Esophagus muscularis mucosa (tissue), 4 donors: ENCODE measurements around the gene QRICH2. TPM values are rescaled to one million over a fixed set of nuclear protein-coding genes. Genes with fewer than 3 reads are reported as not detected.

Experiments used
- DNase-seq: peaks from one replicate; pipeline ENCODE4 v3.0.0-alpha.2; 2017; ENCODE audit errors: extremely low spot score
- H3K27ac ChIP-seq, 4 donors: fragments of 200-600 bp; sonication (generic); replicated peaks in 1 of 4; 1 replicate in 3 of 4; 2 replicates in 1 of 4; pipeline ENCODE4 v1.5.1; 2016 to 2019; ENCODE audit warnings: mild to moderate bottlenecking in 1 of 4
- H3K27me3 ChIP-seq, 4 donors: fragments of 200-600 bp; sonication (generic); one replicate each; pipeline versions ENCODE4 v1.5.1 to v1.6.0; 2016 to 2019
- H3K36me3 ChIP-seq, 4 donors: fragments of 200-600 bp; sonication (generic); one replicate each; pipeline ENCODE4 v1.5.1; 2016 to 2019
- H3K4me1 ChIP-seq, 4 donors: fragments of 200-600 bp; sonication (generic); one replicate each; pipeline ENCODE4 v1.5.1; 2016 to 2019
- H3K4me3 ChIP-seq, 4 donors: fragments of 200-600 bp; sonication (generic); 1 replicate in 2 of 4; 2 replicates in 2 of 4; pipeline ENCODE4 v1.5.1; 2016 to 2019; ENCODE audit warnings: mild to moderate bottlenecking in 4 of 4, moderate library complexity in 1 of 4
- H3K9me3 ChIP-seq, 4 donors: fragments of 200-600 bp; sonication (generic); 1 replicate in 3 of 4; 2 replicates in 1 of 4; pipeline ENCODE4 v1.5.1; 2016 to 2019
- EP300 ChIP-seq: sonication (generic); formaldehyde crosslinking; IDR thresholded peaks from one replicate; pipeline ENCODE4 v1.6.1; 2017; ENCODE audit warnings: antibody characterized with exemption
- POLR2A ChIP-seq: fragments of 450-650 bp; IDR thresholded peaks from one replicate; pipeline ENCODE4 v1.6.1; 2017; ENCODE audit warnings: antibody characterized with exemption, moderate library complexity, mild to moderate bottlenecking, low read depth
- POLR2AphosphoS5 ChIP-seq, 2 donors: sonication (generic); formaldehyde crosslinking; IDR thresholded peaks; one replicate each; pipeline ENCODE4 v1.6.1; 2017; ENCODE audit warnings: antibody characterized with exemption in 2 of 2
- WGBS: methylation state at CpG from one replicate; pipeline ENCODE4 v1.1.5; 2018; 5-methylcytosine and 5-hydroxymethylcytosine counted together
- intact Hi-C: fragments of 100-400 bp; cut with DNase I; formaldehyde crosslinking; loops from one replicate; pipeline ENCODE4 v1.15.1; 2023
- total RNA-seq, 4 donors: library from RNA; depleted of rRNA; stranded (reverse); fragments of >200 nt; gene quantifications; one replicate each; pipeline versions ENCODE4 v1.1.0 to v1.2.1, GENCODE V29; 2016
- TF ChIP-seq, protein P1 (sequence below), 3 experiments: fragments of 200-600 bp in 2 of 3; fragments of 450-650 bp in 1 of 3; sonication (generic) in 2 of 3; IDR thresholded peaks; one replicate each; pipeline ENCODE4 v1.5.1; 2017 to 2019; ENCODE audit warnings: antibody characterized with exemption in 3 of 3, mild to moderate bottlenecking in 2 of 3, moderate library complexity in 1 of 3

QRICH2 gene
- total RNA-seq, 4 donors from 2014 or later, result 1.7 to 2.6 (median 2.1) TPM

DNA sequence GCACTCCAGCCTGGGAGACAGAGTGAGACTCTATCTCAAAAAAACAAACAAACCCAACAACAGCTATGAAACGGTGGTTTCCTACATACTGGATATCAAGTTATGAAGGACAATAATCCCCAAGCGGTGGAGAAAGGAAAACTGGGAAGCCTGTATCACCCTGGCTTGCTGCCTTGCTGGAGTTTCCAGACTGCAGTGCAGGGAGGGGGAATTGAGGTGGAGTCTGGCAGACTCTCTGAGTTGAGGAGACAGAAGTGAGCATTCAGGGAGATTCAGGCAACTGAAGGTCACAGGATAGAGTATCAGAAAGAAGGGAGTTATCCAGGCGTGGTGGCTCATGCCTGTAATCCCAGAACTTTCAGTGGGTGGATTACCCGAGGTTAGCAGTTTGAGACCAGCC is 11.9 kb downstream of the QRICH2 start:
- Histone ChIP-seq H3K36me3 (peaks cover 0 to 16% (median 9%) of the 10 kb centered on the region in 4 donors), H3K4me3 (no peak overlapping the region), H3K4me1 (peaks cover 0 to 7% (median 2%) of the 10 kb centered on the region in 4 donors), H3K27me3 (no peaks in the 10 kb centered on the region), H3K27ac (no peak overlapping the region), H3K9me3 (no peaks in the 10 kb centered on the region)
- TF ChIP-seq POLR2A (no peak), EP300 (no peak), POLR2AphosphoS5 (IDR thresholded peaks at IDR 0.05) (no peak)
- TF ChIP-seq, protein P1, sequence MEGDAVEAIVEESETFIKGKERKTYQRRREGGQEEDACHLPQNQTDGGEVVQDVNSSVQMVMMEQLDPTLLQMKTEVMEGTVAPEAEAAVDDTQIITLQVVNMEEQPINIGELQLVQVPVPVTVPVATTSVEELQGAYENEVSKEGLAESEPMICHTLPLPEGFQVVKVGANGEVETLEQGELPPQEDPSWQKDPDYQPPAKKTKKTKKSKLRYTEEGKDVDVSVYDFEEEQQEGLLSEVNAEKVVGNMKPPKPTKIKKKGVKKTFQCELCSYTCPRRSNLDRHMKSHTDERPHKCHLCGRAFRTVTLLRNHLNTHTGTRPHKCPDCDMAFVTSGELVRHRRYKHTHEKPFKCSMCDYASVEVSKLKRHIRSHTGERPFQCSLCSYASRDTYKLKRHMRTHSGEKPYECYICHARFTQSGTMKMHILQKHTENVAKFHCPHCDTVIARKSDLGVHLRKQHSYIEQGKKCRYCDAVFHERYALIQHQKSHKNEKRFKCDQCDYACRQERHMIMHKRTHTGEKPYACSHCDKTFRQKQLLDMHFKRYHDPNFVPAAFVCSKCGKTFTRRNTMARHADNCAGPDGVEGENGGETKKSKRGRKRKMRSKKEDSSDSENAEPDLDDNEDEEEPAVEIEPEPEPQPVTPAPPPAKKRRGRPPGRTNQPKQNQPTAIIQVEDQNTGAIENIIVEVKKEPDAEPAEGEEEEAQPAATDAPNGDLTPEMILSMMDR (IDR thresholded peaks at IDR 0.05), result no peak
- DNase-seq, result no peak
- intact Hi-C loops, result no loop called here
- 47% methylated on average over 4 of the region's 4 CpGs for WGBS

DNA sequence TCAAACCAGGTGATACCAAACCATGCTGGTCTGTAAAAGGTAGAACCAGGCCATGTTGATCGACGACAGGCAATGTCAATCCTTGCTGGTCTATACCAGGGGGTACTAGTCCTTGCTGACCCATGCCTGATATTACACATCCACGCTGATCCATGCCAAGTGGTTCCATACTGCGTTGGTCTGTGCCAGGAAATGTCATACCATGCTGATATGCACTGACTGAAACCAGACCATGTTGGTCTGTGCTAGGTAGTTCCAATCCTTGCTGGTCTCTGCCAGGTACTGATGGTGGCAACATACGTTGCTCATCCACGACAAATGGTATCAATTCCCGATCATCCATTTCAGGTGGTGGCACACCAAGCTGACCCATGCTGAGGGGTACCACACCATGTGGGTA is 15.0 kb downstream of the QRICH2 start:
- Histone ChIP-seq H3K4me3 (no peak overlapping the region), H3K9me3 (no peaks in the 10 kb centered on the region), H3K36me3 (peaks cover 0 to 25% (median 14%) of the 10 kb centered on the region in 4 donors), H3K27me3 (no peaks in the 10 kb centered on the region), H3K4me1 (peaks cover 0 to 7% (median 2%) of the 10 kb centered on the region in 4 donors), H3K27ac (no peak overlapping the region)
- DNase-seq, result no peak
- WGBS, result 94% methylated on average over 7 of the region's 7 CpGs
- no peak for TF ChIP-seq POLR2AphosphoS5 (IDR thresholded peaks at IDR 0.05)
- intact Hi-C loops, result no loop called here

DNA sequence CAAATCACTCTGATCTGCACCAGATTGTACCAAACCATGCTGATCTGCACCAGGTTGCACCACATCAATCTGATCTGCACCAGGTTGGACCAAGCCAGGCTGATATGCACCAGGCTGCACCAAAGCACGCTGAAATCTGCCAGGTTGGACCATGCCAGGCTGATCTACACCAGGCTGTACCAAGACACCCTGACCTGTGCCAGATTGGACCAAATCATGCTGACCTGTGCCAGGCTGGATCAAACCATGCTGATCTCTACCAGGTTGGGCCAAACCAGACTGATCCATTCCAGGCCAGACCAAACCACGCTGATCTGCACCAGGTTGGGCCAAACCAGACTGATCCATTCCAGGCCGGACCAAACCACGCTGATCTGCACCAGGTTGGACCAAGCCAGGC is 15.5 kb downstream of the QRICH2 start:
- no peak for DNase-seq
- Histone ChIP-seq H3K27me3 (no peaks in the 10 kb centered on the region), H3K4me3 (no peak overlapping the region), H3K27ac (no peak overlapping the region), H3K4me1 (peaks cover 0 to 7% (median 2%) of the 10 kb centered on the region in 4 donors), H3K36me3 (peaks cover 0 to 25% (median 14%) of the 10 kb centered on the region in 4 donors), H3K9me3 (no peaks in the 10 kb centered on the region)
- intact Hi-C loops, result no loop called here
- 100% methylated on average over 4 of the region's 4 CpGs for WGBS
- TF ChIP-seq, protein P1 (IDR thresholded peaks at IDR 0.05), result no peak
- no peak for TF ChIP-seq POLR2AphosphoS5 (IDR thresholded peaks at IDR 0.05)
- TF ChIP-seq POLR2A, result no peak
- TF ChIP-seq EP300, result no peak

DNA sequence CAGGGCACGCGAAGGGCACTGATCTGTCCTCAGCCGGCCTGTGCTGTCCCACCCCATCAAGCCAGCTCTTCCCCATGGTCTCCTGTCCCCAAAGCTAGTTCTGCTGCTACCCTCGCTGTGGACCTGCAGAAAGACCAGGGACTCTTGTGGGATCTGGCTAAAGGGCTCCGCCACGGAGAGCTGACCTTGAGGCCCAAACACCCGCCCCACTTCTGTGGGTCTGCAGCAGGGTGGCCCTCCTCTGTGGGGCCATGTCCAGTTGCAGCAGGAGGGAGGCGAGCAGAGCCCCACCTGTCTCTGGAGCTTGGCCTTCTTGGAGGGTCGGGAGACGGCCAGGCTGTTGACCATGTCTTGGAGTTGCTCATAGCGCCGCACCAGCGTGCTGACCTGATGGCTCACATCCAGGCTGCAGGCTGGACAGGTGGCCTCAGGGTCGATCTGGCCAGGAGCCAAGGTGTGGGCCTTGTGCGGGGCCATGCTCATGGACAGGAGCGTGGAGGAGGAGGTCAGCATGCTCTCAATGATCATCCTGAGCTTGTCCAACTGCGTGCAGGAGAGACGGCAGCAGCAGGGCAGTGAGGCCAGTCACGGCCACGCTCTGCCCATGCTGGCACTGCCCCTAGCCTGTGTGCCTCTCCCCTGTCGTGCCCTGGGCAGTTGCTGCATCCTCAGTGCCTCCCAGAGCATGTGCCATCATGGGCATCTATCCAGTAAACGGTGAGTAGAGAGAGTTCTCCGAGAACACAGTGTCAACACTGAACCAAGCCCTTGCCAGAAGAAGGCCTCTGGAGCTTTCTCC is 26.3 kb downstream of the QRICH2 start:
- no peak overlapping the region for H3K4me3 ChIP-seq
- peaks cover 8 to 14% (median 10%) of the 10 kb centered on the region in 4 donors for H3K4me1 ChIP-seq
- WGBS, result 85% methylated on average over 16 of the region's 23 CpGs
- no peaks in the 10 kb centered on the region for H3K27me3 ChIP-seq
- peaks cover 0 to 16% (median 0%) of the 10 kb centered on the region in 4 donors for H3K36me3 ChIP-seq
- H3K9me3 ChIP-seq, result no peaks in the 10 kb centered on the region
- DNase-seq, result no peak
- TF ChIP-seq EP300 (no peak), POLR2A (no peak), POLR2AphosphoS5 (IDR thresholded peaks at IDR 0.05) (no peak)
- TF ChIP-seq, protein P1 (IDR thresholded peaks at IDR 0.05), result no peak
- H3K27ac ChIP-seq, result no peak overlapping the region
- intact Hi-C loops, result no loop called here

DNA sequence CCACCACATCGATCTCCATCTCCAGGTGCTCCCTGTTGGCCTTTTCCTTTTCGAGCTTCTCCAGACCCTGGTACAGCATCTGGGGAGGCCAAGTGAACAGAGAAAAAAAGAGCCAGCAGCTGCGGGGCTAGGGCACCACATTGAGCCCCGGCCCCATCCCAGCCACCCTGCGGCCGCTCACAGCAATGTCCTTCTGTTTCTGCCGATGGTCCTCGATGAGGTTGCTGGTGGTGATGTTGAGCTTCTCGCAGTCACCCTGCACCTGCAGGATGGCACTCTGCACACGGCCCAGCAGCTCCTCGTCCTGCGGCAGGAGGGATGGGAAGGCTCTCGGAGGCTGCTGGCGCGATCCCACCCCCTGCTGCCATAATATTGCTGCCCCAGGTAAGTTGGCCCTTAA is 27.4 kb downstream of the QRICH2 start:
- WGBS, result 95% methylated on average over 7 of the region's 15 CpGs
- Histone ChIP-seq H3K9me3 (no peaks in the 10 kb centered on the region), H3K4me1 (peaks cover 8 to 14% (median 10%) of the 10 kb centered on the region in 4 donors), H3K36me3 (peaks cover 0 to 23% (median 0%) of the 10 kb centered on the region in 4 donors), H3K27ac (no peak overlapping the region), H3K4me3 (no peak overlapping the region), H3K27me3 (no peaks in the 10 kb centered on the region)
- TF ChIP-seq EP300 (no peak), POLR2AphosphoS5 (IDR thresholded peaks at IDR 0.05) (no peak), POLR2A (no peak)
- TF ChIP-seq, protein P1 (IDR thresholded peaks at IDR 0.05), result no peak
- intact Hi-C loops, result no loop called here
- DNase-seq, result no peak
